Activated T-helper 17 cell treated with anti-CD3 and anti-CD28 coated beads, Interleukin-2, amount 50 U/mL, for 72 hours (primary cell): Measurements from ENCODE around the gene SYNGR3. TPM values are rescaled to one million over a fixed set of nuclear protein-coding genes. Genes with fewer than 3 reads are reported as not detected.
A peak's percentile ranks its signal among the peaks of the same experiment; 100 is the strongest.

Source experiments
- ATAC-seq: fragments of 150-1000 bp; cut with Tn5 transposase; replicated peaks from 2 replicates; pipeline ENCODE4 v1.10.0; 2021; ENCODE audit warnings: mild to moderate bottlenecking, moderate library complexity
- H3K27ac Mint-ChIP-seq: one replicate; pipeline ENCODE4 v1.8.0; 2022; ENCODE audit warnings: mixed read lengths
- H3K27me3 Mint-ChIP-seq: one replicate; pipeline ENCODE4 v1.8.0; 2022; ENCODE audit warnings: mixed read lengths
- H3K36me3 Mint-ChIP-seq: one replicate; pipeline ENCODE4 v1.8.0; 2022; ENCODE audit warnings: low read depth, mild to moderate bottlenecking, mixed read lengths
- H3K4me1 Mint-ChIP-seq: one replicate; pipeline ENCODE4 v1.8.0; 2022; ENCODE audit warnings: mixed read lengths
- H3K4me3 Mint-ChIP-seq: one replicate; pipeline ENCODE4 v1.8.0; 2022; ENCODE audit warnings: mild to moderate bottlenecking, mixed read lengths
- H3K9me3 Mint-ChIP-seq: one replicate; pipeline ENCODE4 v1.8.0; 2022; ENCODE audit warnings: mixed read lengths
- total RNA-seq, 2 donors: library from RNA; stranded (reverse); gene quantifications; one replicate each; pipeline ENCODE4 v1.2.3, GENCODE V29; 2022

Gene SYNGR3
- total RNA-seq, 2 donors from 2014 or later: 5.9 to 7.9 TPM

- Mint-ChIP-seq H3K27me3 (no peaks in the 10 kb centered on the region), H3K36me3 (peaks cover 62% of the 10 kb centered on the region), H3K9me3 (no peaks in the 10 kb centered on the region), H3K4me1 (peaks cover 12% of the 10 kb centered on the region), H3K4me3 (peak overlapping the region; percentile 89), H3K27ac (peak overlapping the region; percentile 84)
- no peak for ATAC-seq
These were observed 24.3 kb upstream of the SYNGR3 start for GRCh38 chr16:1965396-1966001.

- Mint-ChIP-seq H3K36me3 (peaks cover 55% of the 10 kb centered on the region), H3K9me3 (no peaks in the 10 kb centered on the region), H3K27me3 (no peaks in the 10 kb centered on the region), H3K4me1 (peaks cover 11% of the 10 kb centered on the region), H3K4me3 (peak within 1 kb of the TSS; percentile 89), H3K27ac (peak within 1 kb of the TSS; percentile 84)
- no peak for ATAC-seq
These were observed 23.3 kb upstream of the SYNGR3 start, which contains the start of gene RNF151 for GRCh38 chr16:1966460-1966859. TSS of gene RNF151 (plus strand) at chr16:1966856. CDS start at chr16:1966882, 26 bp downstream.

GRCh38 chr16:1968146-1968953 is 21.4 kb upstream of the SYNGR3 start:
- ATAC-seq: no peak
- Mint-ChIP-seq H3K27ac (no peak overlapping the region), H3K4me3 (no peak overlapping the region), H3K4me1 (peaks cover 21% of the 10 kb centered on the region), H3K27me3 (no peaks in the 10 kb centered on the region), H3K36me3 (peaks cover 50% of the 10 kb centered on the region), H3K9me3 (no peaks in the 10 kb centered on the region)

GRCh38 chr16:1971796-1972489 is 17.8 kb upstream of the SYNGR3 start, which contains the start of gene TBL3:
TSS of gene TBL3 (plus strand) at chr16:1972053. CDS start at chr16:1972165, 112 bp downstream.
- Mint-ChIP-seq H3K4me3 (peak within 1 kb of the TSS; percentile 100), H3K27me3 (no peaks in the 10 kb centered on the region), H3K9me3 (no peaks in the 10 kb centered on the region), H3K27ac (peak within 1 kb of the TSS; percentile 100), H3K4me1 (peaks cover 17% of the 10 kb centered on the region), H3K36me3 (peaks cover 48% of the 10 kb centered on the region)
- ATAC-seq: peak; percentile 98

GRCh38 chr16:1972490-1972877 is 17.3 kb upstream of the SYNGR3 start:
- H3K36me3 Mint-ChIP-seq: peaks cover 49% of the 10 kb centered on the region
- ATAC-seq: no peak
- peak overlapping the region; percentile 83 for H3K27ac Mint-ChIP-seq
- peak overlapping the region; percentile 100 for H3K4me3 Mint-ChIP-seq
- peaks cover 17% of the 10 kb centered on the region for H3K4me1 Mint-ChIP-seq
- H3K27me3 Mint-ChIP-seq: no peaks in the 10 kb centered on the region
- no peaks in the 10 kb centered on the region for H3K9me3 Mint-ChIP-seq

- Mint-ChIP-seq H3K4me3 (peak overlapping the region; percentile 100), H3K27ac (no peak overlapping the region), H3K9me3 (no peaks in the 10 kb centered on the region), H3K36me3 (peaks cover 57% of the 10 kb centered on the region), H3K27me3 (no peaks in the 10 kb centered on the region), H3K4me1 (peaks cover 17% of the 10 kb centered on the region)
- ATAC-seq: no peak
These were observed 16.2 kb upstream of the SYNGR3 start for GRCh38 chr16:1973461-1974156.

- Mint-ChIP-seq H3K36me3 (peaks cover 61% of the 10 kb centered on the region), H3K4me1 (peaks cover 17% of the 10 kb centered on the region), H3K9me3 (no peaks in the 10 kb centered on the region), H3K27me3 (no peaks in the 10 kb centered on the region), H3K4me3 (no peak overlapping the region), H3K27ac (no peak overlapping the region)
- no peak for ATAC-seq
These were observed 15.4 kb upstream of the SYNGR3 start for GRCh38 chr16:1974157-1975070.

GRCh38 chr16:1975432-1976215 is 14.1 kb upstream of the SYNGR3 start:
- Mint-ChIP-seq H3K4me3 (no peak overlapping the region), H3K27ac (no peak overlapping the region), H3K4me1 (peaks cover 17% of the 10 kb centered on the region), H3K9me3 (no peaks in the 10 kb centered on the region), H3K36me3 (peaks cover 61% of the 10 kb centered on the region), H3K27me3 (no peaks in the 10 kb centered on the region)
- ATAC-seq: no peak

GRCh38 chr16:1976216-1976520 is 13.6 kb upstream of the SYNGR3 start:
- peaks cover 61% of the 10 kb centered on the region for H3K36me3 Mint-ChIP-seq
- H3K4me3 Mint-ChIP-seq: no peak overlapping the region
- no peaks in the 10 kb centered on the region for H3K27me3 Mint-ChIP-seq
- H3K27ac Mint-ChIP-seq: no peak overlapping the region
- H3K9me3 Mint-ChIP-seq: no peaks in the 10 kb centered on the region
- H3K4me1 Mint-ChIP-seq: peaks cover 13% of the 10 kb centered on the region
- no peak for ATAC-seq

- ATAC-seq: no peak
- H3K36me3 Mint-ChIP-seq: peaks cover 52% of the 10 kb centered on the region
These were observed 12.6 kb upstream of the SYNGR3 start for GRCh38 chr16:1976951-1977874.

GRCh38 chr16:1977875-1978268 is 11.9 kb upstream of the SYNGR3 start:
- ATAC-seq: no peak
- no peak overlapping the region for H3K4me3 Mint-ChIP-seq
- peaks cover 2% of the 10 kb centered on the region for H3K4me1 Mint-ChIP-seq
- H3K9me3 Mint-ChIP-seq: no peaks in the 10 kb centered on the region
- peaks cover 48% of the 10 kb centered on the region for H3K36me3 Mint-ChIP-seq
- H3K27ac Mint-ChIP-seq: no peak overlapping the region
- peaks cover 4% of the 10 kb centered on the region for H3K27me3 Mint-ChIP-seq

More at GRCh38 chr16:1976951-1977874, 12.6 kb upstream of the SYNGR3 start:
- no peak overlapping the region for H3K27ac Mint-ChIP-seq
- H3K9me3 Mint-ChIP-seq: no peaks in the 10 kb centered on the region
- H3K4me3 Mint-ChIP-seq: no peak overlapping the region
- peaks cover 3% of the 10 kb centered on the region for H3K27me3 Mint-ChIP-seq
- peaks cover 5% of the 10 kb centered on the region for H3K4me1 Mint-ChIP-seq

- Mint-ChIP-seq H3K4me3 (no peak overlapping the region), H3K27ac (no peak overlapping the region)
These were observed 11.2 kb upstream of the SYNGR3 start for GRCh38 chr16:1978476-1979120.

More at GRCh38 chr16:1978476-1979120, 11.2 kb upstream of the SYNGR3 start:
- no peak for ATAC-seq
- no peaks in the 10 kb centered on the region for H3K9me3 Mint-ChIP-seq
- no peaks in the 10 kb centered on the region for H3K4me1 Mint-ChIP-seq
- peaks cover 8% of the 10 kb centered on the region for H3K27me3 Mint-ChIP-seq
- peaks cover 45% of the 10 kb centered on the region for H3K36me3 Mint-ChIP-seq
